AG04450 (cell line): ENCODE data around the gene SCUBE3. TPM values are rescaled to one million over a fixed set of nuclear protein-coding genes. Genes with fewer than 3 reads are reported as not detected.

ENCODE experiments used
- CTCF ChIA-PET: fragments of 300-600, 350-600 bp; formaldehyde crosslinking; extraction: SDS; loops from one replicate; lab custom pipeline; 2022; ENCODE audit warnings: antibody characterized with exemption, inconsistent platforms; lab: Charles Lee
- POLR2A ChIA-PET: fragments of 350-600 bp; formaldehyde crosslinking; extraction: SDS; loops from one replicate; lab custom pipeline; 2021; ENCODE audit warnings: antibody characterized with exemption, inconsistent platforms; lab: Yijun Ruan, JAX
- DNase-seq: peaks from one replicate; pipeline ENCODE4 v3.0.0-alpha.2; 2011; ENCODE audit warnings: low read depth, low spot score
- H3K27ac ChIP-seq: one replicate; pipeline ENCODE4 v1.5.1; 2012; ENCODE audit warnings: low read depth, low read length, control low read depth
- H3K27me3 ChIP-seq: one replicate; pipeline ENCODE4 v1.6.0; 2012; ENCODE audit warnings: low read length; ENCODE audit not compliant: control insufficient read depth, insufficient read depth
- H3K4me3 ChIP-seq: 2 replicates; pipeline ENCODE4 v1.5.1; 2011; ENCODE audit warnings: mild to moderate bottlenecking, low read depth, low read length, control low read depth
- H3K9me3 ChIP-seq: 2 replicates; pipeline ENCODE4 v1.5.1; 2012; ENCODE audit warnings: low read length; ENCODE audit not compliant: control insufficient read depth, insufficient read depth
- polyA plus RNA-seq: library from polyadenylated mRNA; depleted of rRNA; stranded (reverse); fragments of >200 nt; gene quantifications from 2 replicates; pipeline ENCODE4 v1.2.3, GENCODE V29; 2011
- TF ChIP-seq, protein P1 (sequence below): IDR thresholded peaks from 2 replicates; pipeline ENCODE4 v1.5.1; 2011; ENCODE audit warnings: low read depth, low read length, control low read depth, inconsistent platforms

SCUBE3 gene
- polyA plus RNA-seq, 1 experiment = 6.7 TPM

DNA sequence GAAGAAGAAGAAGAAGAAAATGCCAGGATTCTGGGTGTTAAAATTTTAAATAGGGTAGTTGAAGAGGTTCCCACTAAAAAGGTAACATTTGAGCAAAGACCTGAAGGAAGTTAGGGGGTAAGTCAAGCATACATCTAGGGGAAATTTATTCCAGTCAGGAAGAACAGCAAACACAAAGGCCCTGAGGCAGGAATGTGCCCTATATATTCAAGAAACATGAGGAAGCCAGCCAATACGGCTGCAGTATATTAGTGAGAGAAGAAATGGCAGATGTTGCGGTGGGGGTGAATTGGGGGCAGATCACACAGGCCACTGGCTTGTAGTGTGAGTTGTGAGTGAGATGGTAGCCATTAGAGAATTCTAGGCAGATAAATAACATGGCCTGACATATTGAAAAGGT is 51.8 kb downstream of the SCUBE3 start:
- no peaks in the 10 kb centered on the region for H3K9me3 ChIP-seq
- H3K27ac ChIP-seq = no peak overlapping the region
- DNase-seq = no peak
- H3K27me3 ChIP-seq = no peaks in the 10 kb centered on the region
- TF ChIP-seq, protein P1, sequence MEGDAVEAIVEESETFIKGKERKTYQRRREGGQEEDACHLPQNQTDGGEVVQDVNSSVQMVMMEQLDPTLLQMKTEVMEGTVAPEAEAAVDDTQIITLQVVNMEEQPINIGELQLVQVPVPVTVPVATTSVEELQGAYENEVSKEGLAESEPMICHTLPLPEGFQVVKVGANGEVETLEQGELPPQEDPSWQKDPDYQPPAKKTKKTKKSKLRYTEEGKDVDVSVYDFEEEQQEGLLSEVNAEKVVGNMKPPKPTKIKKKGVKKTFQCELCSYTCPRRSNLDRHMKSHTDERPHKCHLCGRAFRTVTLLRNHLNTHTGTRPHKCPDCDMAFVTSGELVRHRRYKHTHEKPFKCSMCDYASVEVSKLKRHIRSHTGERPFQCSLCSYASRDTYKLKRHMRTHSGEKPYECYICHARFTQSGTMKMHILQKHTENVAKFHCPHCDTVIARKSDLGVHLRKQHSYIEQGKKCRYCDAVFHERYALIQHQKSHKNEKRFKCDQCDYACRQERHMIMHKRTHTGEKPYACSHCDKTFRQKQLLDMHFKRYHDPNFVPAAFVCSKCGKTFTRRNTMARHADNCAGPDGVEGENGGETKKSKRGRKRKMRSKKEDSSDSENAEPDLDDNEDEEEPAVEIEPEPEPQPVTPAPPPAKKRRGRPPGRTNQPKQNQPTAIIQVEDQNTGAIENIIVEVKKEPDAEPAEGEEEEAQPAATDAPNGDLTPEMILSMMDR = no peak
- H3K4me3 ChIP-seq = no peak overlapping the region
- CTCF ChIA-PET = no interaction called here
- POLR2A ChIA-PET = no interaction called here

- TF ChIP-seq, protein P1 = no peak
- Histone ChIP-seq H3K4me3 (no peak overlapping the region), H3K27ac (no peak overlapping the region), H3K9me3 (no peaks in the 10 kb centered on the region), H3K27me3 (no peaks in the 10 kb centered on the region)
- ChIA-PET CTCF (interaction anchor here (1.5 kb wide), 1 partner anchor 27 kb away, joined by 3 read pairs; no protein-coding TSS in a partner anchor), POLR2A (interaction anchor here (1.0 kb wide), 1 partner anchor 9 kb away, joined by 3 read pairs; no protein-coding TSS in a partner anchor)
- no peak for DNase-seq
Measured at GRCh38 chr6:35267446-35267845, 53.7 kb downstream of the SCUBE3 start.

GRCh38 chr6:35267897-35268296 is 54.1 kb downstream of the SCUBE3 start:
- Histone ChIP-seq H3K9me3 (no peaks in the 10 kb centered on the region), H3K4me3 (no peak overlapping the region), H3K27ac (no peak overlapping the region), H3K27me3 (no peaks in the 10 kb centered on the region)
- ChIA-PET POLR2A (interaction anchor here (1.0 kb wide), 1 partner anchor 9 kb away, joined by 3 read pairs; no protein-coding TSS in a partner anchor), CTCF (interaction anchor here (0.7 to 1.5 kb wide), 2 partner anchors 27 to 499 kb away, joined by 3 read pairs; no protein-coding TSS in a partner anchor)
- no peak for DNase-seq
- TF ChIP-seq, protein P1 = no peak

- ChIA-PET CTCF (no interaction called here), POLR2A (no interaction called here)
- H3K9me3 ChIP-seq = no peaks in the 10 kb centered on the region
- H3K27me3 ChIP-seq = no peaks in the 10 kb centered on the region
- no peak overlapping the region for H3K4me3 ChIP-seq
- no peak for DNase-seq
- TF ChIP-seq, protein P1 = no peak
- no peak overlapping the region for H3K27ac ChIP-seq
Measured at GRCh38 chr6:35272005-35272404, 58.2 kb downstream of the SCUBE3 start.

- Histone ChIP-seq H3K27me3 (no peaks in the 10 kb centered on the region), H3K27ac (peak overlapping the region; percentile 31), H3K4me3 (no peak overlapping the region), H3K9me3 (no peaks in the 10 kb centered on the region)
- no peak for DNase-seq
- TF ChIP-seq, protein P1 = no peak
- ChIA-PET POLR2A (interaction anchor here (0.5 to 1.7 kb wide), 3 partner anchors 15 to 231 kb away, joined by 3 to 5 read pairs (median 3); partner anchors contain the start of gene ZNF76), CTCF (no interaction called here)
Measured at GRCh38 chr6:35273822-35274559, 60.2 kb downstream of the SCUBE3 start.
